Psoas muscle (tissue), 8 donors: ENCODE results near the gene THADA. TPM values are rescaled to one million over a fixed set of nuclear protein-coding genes. Genes with fewer than 3 reads are reported as not detected.

Source experiments
- ATAC-seq, 4 donors: fragments of 200-7000 bp; cut with Tn5 transposase; one replicate each; pipeline ENCODE4 v1.9.1; 2020; ENCODE audit warnings: moderate library complexity in 3 of 4, mild to moderate bottlenecking in 2 of 4
- DNase-seq, 2 donors: peaks; one replicate each; pipeline ENCODE4 v3.0.0-alpha.2; 2020
- H3K27ac ChIP-seq: fragments of 200-600 bp; one replicate; pipeline ENCODE4 v1.8.0; 2022
- H3K27me3 ChIP-seq, 3 donors: fragments of 200-600 bp in 1 of 3; one replicate each; pipeline versions ENCODE4 v1.6.1 to v1.8.0; 2013 to 2022; ENCODE audit warnings: low read length in 2 of 3, mild to moderate bottlenecking in 2 of 3, moderate library complexity in 1 of 3; ENCODE audit not compliant: insufficient read depth in 3 of 3
- H3K36me3 ChIP-seq, 2 donors: fragments of 200-600 bp in 1 of 2; one replicate each; pipeline versions ENCODE4 v1.6.1 to v1.8.0; 2013 to 2022; ENCODE audit warnings: low read depth in 1 of 2, mild to moderate bottlenecking in 1 of 2, moderate library complexity in 1 of 2; ENCODE audit not compliant: insufficient read depth in 1 of 2
- H3K4me1 ChIP-seq: fragments of 200-600 bp; one replicate; pipeline ENCODE4 v1.8.0; 2022
- H3K4me3 ChIP-seq: fragments of 200-600 bp; one replicate; pipeline ENCODE4 v1.8.0; 2022; ENCODE audit warnings: mild to moderate bottlenecking
- H3K9me3 ChIP-seq: fragments of 200-600 bp; one replicate; pipeline ENCODE4 v1.8.0; 2022
- CTCF ChIP-seq: fragments of 200-600 bp; IDR thresholded peaks from one replicate; pipeline ENCODE4 v1.8.0; 2022; ENCODE audit warnings: antibody characterized with exemption
- WGBS, 3 donors: extraction: QIAGEN DNeasy Blood & Tissue Kit; methylation state at CpG; one replicate each; pipeline versions ENCODE4 v1.1.6 to v1.1.7; 2013; 5-methylcytosine and 5-hydroxymethylcytosine counted together
- intact Hi-C, 2 donors: fragments of 100-400 bp; cut with DNase I; formaldehyde crosslinking; loops; one replicate each; pipeline versions ENCODE4 v1.11.0 to v1.14.2; 2022
- polyA plus RNA-seq, 3 donors: library from polyadenylated mRNA; stranded (reverse); fragments of 200-250 nt; gene quantifications; one replicate each; pipeline ENCODE4 v1.2.3, GENCODE V29; 2013
- total RNA-seq, 4 donors: library from RNA; stranded (reverse); fragmentation: NEBNext Ultra II Directional in 2 of 4; extraction: Animal tissue kit (Norgen Biotek cat#: 25700) in 2 of 4; gene quantifications; one replicate each; pipeline versions ENCODE4 v1.2.1 to v1.2.4, GENCODE V29; 2021 to 2023
- donor health status: healthy with polysubstance abuse.
- donor health status: DM: no; HTN: no; CAD: no; lungs with moderate emphysema.
- donor health status: Bipolar disorder and iron deficiency.
- donor health status: healthy.
- donor health status: DM: yes; HTN: yes; CAD: no.
- donor health status: DM: no; HTN: no; CAD: no.
- donor health status: DM: no; HTN: no; CAD: no.
- donor health status: DM: yes; HTN: yes; CAD: no.

THADA gene
- total and polyA plus RNA-seq, 7 donors = 8.1 to 17.4 (median 11.6) TPM

DNA sequence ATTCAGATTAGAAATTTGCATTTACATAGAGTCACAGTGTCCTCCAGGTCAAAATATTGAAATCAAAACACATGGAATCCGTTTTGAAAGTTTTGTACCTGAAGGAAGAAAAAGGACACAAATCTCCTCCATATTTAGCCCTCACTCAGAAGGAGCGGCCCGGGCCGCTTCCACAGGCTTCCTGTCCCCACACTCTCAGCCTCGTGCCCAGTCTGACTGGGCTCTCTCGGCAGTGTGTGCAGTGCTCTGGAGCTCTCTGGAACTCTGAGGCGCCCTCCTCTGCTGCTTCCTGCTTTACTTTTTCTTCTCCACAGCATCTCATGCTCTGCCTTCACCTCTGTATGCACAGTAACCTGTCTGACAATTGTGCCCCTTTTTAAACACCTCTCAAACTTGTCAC, 347.2 kb downstream of the THADA start:
- Histone ChIP-seq H3K9me3 (no peaks in the 10 kb centered on the region), H3K36me3 (no peaks in the 10 kb centered on the region), H3K4me1 (no peaks in the 10 kb centered on the region), H3K27me3 (no peaks in the 10 kb centered on the region), H3K4me3 (no peak overlapping the region), H3K27ac (no peak overlapping the region)
- DNase-seq (no peak), ATAC-seq (no peak)
- intact Hi-C loops = no loop called here
- WGBS, 3 donors = 91 to 94% (median 92%) methylated on average over 7 of the region's 7 CpGs
- no peak for TF ChIP-seq CTCF

GRCh38 chr2:43246641-43247040, 349.2 kb downstream of the THADA start:
- H3K27ac ChIP-seq = no peak overlapping the region
- no peak overlapping the region for H3K4me3 ChIP-seq
- ATAC-seq (no peak), DNase-seq (no peak)
- WGBS, 3 donors = 80 to 87% (median 84%) methylated on average over 3 of the region's 3 CpGs
- H3K36me3 ChIP-seq = no peaks in the 10 kb centered on the region
- no peak for TF ChIP-seq CTCF
- no peaks in the 10 kb centered on the region for H3K9me3 ChIP-seq
- no peaks in the 10 kb centered on the region for H3K4me1 ChIP-seq
- intact Hi-C loops = no loop called here
- H3K27me3 ChIP-seq = no peaks in the 10 kb centered on the region

- Histone ChIP-seq H3K27ac (no peak overlapping the region), H3K36me3 (no peaks in the 10 kb centered on the region), H3K4me3 (no peak overlapping the region), H3K27me3 (no peaks in the 10 kb centered on the region), H3K4me1 (no peaks in the 10 kb centered on the region), H3K9me3 (no peaks in the 10 kb centered on the region)
- no peak for TF ChIP-seq CTCF
- 67 to 79% (median 68%) methylated on average over 10 of the region's 10 CpGs for WGBS, 3 donors
- intact Hi-C loops = no loop called here
- DNase-seq = peak in 1 of 2 donors; percentile 57
- ATAC-seq = peak in 1 of 4 donors; percentile 38
These were observed 354.3 kb downstream of the THADA start for GRCh38 chr2:43241558-43241957.

DNA sequence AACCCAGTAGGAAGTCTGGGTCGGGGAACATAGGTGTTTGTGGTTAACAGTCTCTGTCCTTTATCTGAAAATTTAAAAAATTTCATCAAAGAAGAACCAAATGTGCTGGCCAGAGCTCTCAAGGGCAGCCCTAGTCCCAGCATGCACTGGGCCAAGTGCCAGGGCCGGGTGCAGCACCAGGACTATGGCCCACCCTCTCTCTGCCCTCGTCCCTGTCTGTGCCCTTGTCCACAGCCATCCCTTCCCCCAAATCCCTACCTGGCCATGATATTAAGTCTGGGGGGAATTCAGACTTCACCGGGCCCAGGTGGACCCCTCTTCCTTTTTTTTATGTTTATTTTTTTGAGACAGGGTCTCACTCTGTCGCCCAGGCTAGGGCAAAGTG, 355.1 kb downstream of the THADA start:
- no peak for TF ChIP-seq CTCF
- no peak overlapping the region for H3K4me3 ChIP-seq
- H3K36me3 ChIP-seq = no peaks in the 10 kb centered on the region
- no peaks in the 10 kb centered on the region for H3K27me3 ChIP-seq
- ATAC-seq (no peak), DNase-seq (no peak)
- H3K27ac ChIP-seq = no peak overlapping the region
- intact Hi-C loops = no loop called here
- 68 to 82% (median 69%) methylated on average over 5 of the region's 5 CpGs for WGBS, 3 donors
- no peaks in the 10 kb centered on the region for H3K4me1 ChIP-seq
- H3K9me3 ChIP-seq = no peaks in the 10 kb centered on the region

GRCh38 chr2:43239981-43240765, 355.7 kb downstream of the THADA start:
- Histone ChIP-seq H3K4me1 (no peaks in the 10 kb centered on the region), H3K36me3 (no peaks in the 10 kb centered on the region), H3K27me3 (no peaks in the 10 kb centered on the region), H3K4me3 (no peak overlapping the region), H3K9me3 (no peaks in the 10 kb centered on the region), H3K27ac (peak overlapping the region; percentile 46)
- no peak for DNase-seq
- 63 to 82% (median 69%) methylated on average over 13 of the region's 13 CpGs for WGBS, 3 donors
- peak in 1 of 4 donors; percentile 27 for ATAC-seq
- peak; percentile 16 for TF ChIP-seq CTCF
- intact Hi-C loops = no loop called here
